IPS-18a (cell line): ENCODE results near the gene CHGA.

Source experiments
- H3K27ac ChIP-seq: one replicate; pipeline ENCODE4 v1.5.1; 2013; ENCODE audit warnings: low read length
- H3K27me3 ChIP-seq: one replicate; pipeline ENCODE4 v1.6.1; 2013; ENCODE audit warnings: mild to moderate bottlenecking, low read length; ENCODE audit not compliant: control insufficient read depth, insufficient read depth
- H3K36me3 ChIP-seq: one replicate; pipeline ENCODE4 v1.6.1; 2013; ENCODE audit warnings: low read depth, low read length; ENCODE audit not compliant: control insufficient read depth
- H3K4me1 ChIP-seq: one replicate; pipeline ENCODE4 v1.6.1; 2013; ENCODE audit warnings: low read depth, low read length; ENCODE audit not compliant: control insufficient read depth
- H3K4me3 ChIP-seq: one replicate; pipeline ENCODE4 v1.5.1; 2013; ENCODE audit warnings: low read length
- H3K9ac ChIP-seq: one replicate; pipeline ENCODE4 v1.6.1; 2013; ENCODE audit warnings: mild to moderate bottlenecking, low read length, moderate library complexity
- H3K9me3 ChIP-seq: one replicate; pipeline ENCODE4 v1.6.1; 2013; ENCODE audit warnings: low read depth, low read length; ENCODE audit not compliant: control insufficient read depth

The CHGA gene

DNA sequence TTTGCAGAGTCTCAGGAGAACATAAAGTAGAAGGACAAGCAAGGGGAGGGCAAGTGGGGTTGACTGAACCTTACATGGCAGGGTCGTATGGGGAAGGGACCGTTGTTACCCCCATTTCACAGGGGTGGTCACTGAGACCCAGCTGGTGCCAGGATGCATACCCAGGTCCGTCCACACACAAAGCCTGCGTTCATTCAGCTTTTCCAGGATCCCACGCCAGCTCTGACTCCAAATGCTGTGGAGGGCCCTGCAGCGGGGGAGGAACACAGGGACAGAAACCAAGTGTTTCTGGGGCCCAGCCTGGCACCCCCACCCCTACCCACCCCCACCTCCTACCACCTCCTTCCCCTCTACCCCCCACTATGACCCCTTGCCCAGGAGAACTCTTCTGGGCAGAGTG is 16.5 kb upstream of the CHGA start:
- no peak overlapping the region for H3K4me3 ChIP-seq
- peaks cover 17% of the 10 kb centered on the region for H3K27me3 ChIP-seq
- H3K9ac ChIP-seq, result no peak overlapping the region
- H3K27ac ChIP-seq, result no peak overlapping the region
- no peaks in the 10 kb centered on the region for H3K4me1 ChIP-seq
- no peaks in the 10 kb centered on the region for H3K36me3 ChIP-seq
- no peaks in the 10 kb centered on the region for H3K9me3 ChIP-seq

DNA sequence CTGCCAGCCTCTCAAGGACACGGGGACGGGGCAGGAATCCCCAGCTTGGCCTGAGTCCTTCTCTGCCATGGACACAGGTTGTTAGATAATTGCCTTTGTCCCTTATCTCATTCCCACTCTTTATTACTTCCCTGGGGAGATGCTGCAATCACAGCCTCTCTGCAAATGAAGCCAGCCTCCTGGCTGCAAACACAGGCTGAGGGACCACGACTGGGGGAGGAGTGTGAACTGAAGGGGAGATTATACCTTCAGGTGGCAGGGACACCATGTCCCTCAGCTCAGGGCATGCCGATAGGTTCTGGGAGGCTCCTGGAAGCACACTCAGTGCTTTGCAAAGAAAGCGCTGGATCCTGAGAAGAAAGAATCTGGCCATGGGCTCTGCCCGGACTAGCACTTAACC is 16.1 kb upstream of the CHGA start:
- no peak overlapping the region for H3K9ac ChIP-seq
- no peak overlapping the region for H3K4me3 ChIP-seq
- H3K4me1 ChIP-seq, result no peaks in the 10 kb centered on the region
- H3K27me3 ChIP-seq, result peaks cover 17% of the 10 kb centered on the region
- H3K9me3 ChIP-seq, result no peaks in the 10 kb centered on the region
- no peaks in the 10 kb centered on the region for H3K36me3 ChIP-seq
- no peak overlapping the region for H3K27ac ChIP-seq

DNA sequence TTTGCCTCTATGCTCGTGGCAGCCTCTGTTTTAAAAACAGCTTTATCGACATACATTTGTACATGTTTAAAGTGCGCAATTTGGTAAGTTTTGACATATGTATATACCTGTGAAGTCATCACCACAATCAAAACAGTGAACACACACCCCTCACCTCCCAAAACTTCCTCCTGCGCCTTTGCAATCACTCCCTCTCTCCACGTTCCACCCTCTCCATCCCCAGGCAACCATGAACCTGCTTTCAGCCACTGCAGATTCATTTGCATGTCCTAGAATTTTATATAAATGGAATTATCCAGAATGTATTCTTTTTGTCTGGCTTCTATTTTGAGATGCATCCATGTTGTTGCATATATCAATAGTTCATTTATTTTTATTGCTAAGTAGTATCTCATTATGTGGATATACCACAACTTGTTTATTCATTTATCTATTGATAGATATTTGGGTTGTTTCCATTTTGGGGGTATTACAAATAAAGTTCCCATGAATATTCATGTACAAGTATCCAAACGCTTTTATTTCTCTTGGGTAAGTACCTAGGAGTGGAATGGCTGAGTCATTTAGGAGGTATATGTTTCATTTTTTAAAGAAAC is 15.5 kb upstream of the CHGA start:
- Histone ChIP-seq H3K9ac (no peak overlapping the region), H3K4me3 (no peak overlapping the region), H3K9me3 (no peaks in the 10 kb centered on the region), H3K4me1 (no peaks in the 10 kb centered on the region), H3K36me3 (no peaks in the 10 kb centered on the region), H3K27me3 (peaks cover 11% of the 10 kb centered on the region), H3K27ac (no peak overlapping the region)

GRCh38 chr14:92914087-92914656 is 8.8 kb upstream of the CHGA start:
- H3K9me3 ChIP-seq, result no peaks in the 10 kb centered on the region
- no peak overlapping the region for H3K27ac ChIP-seq
- H3K4me3 ChIP-seq, result no peak overlapping the region
- H3K36me3 ChIP-seq, result no peaks in the 10 kb centered on the region
- H3K27me3 ChIP-seq, result no peaks in the 10 kb centered on the region
- H3K4me1 ChIP-seq, result no peaks in the 10 kb centered on the region
- H3K9ac ChIP-seq, result no peak overlapping the region

DNA sequence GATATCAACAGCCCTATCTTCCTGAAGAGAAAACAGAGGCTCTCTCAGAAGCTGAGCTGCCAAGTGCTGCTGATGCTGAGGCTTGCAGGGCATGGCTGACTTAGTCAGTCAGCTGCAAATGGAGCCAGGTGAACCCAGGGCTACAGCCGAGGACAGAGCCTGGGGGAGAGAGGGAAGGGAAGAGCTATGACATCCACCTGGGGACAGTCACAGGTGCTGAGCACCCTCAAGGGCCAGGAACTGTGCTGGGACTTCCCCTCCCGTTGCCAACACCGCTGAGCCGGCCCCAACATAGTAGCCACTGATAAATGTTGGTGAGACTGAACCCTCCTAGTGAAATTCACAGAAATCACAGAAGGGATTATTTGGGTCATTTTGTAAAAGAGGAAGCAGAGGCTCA is 6.7 kb upstream of the CHGA start:
- Histone ChIP-seq H3K4me1 (no peaks in the 10 kb centered on the region), H3K4me3 (no peak overlapping the region), H3K36me3 (no peaks in the 10 kb centered on the region), H3K9ac (no peak overlapping the region), H3K27ac (no peak overlapping the region), H3K27me3 (peaks cover 6% of the 10 kb centered on the region), H3K9me3 (no peaks in the 10 kb centered on the region)

- no peaks in the 10 kb centered on the region for H3K4me1 ChIP-seq
- H3K9me3 ChIP-seq, result no peaks in the 10 kb centered on the region
- no peak overlapping the region for H3K27ac ChIP-seq
- no peaks in the 10 kb centered on the region for H3K36me3 ChIP-seq
- no peak overlapping the region for H3K4me3 ChIP-seq
- H3K27me3 ChIP-seq, result peaks cover 15% of the 10 kb centered on the region
- H3K9ac ChIP-seq, result no peak overlapping the region
Observed at GRCh38 chr14:92917041-92917940, 5.7 kb upstream of the CHGA start.

DNA sequence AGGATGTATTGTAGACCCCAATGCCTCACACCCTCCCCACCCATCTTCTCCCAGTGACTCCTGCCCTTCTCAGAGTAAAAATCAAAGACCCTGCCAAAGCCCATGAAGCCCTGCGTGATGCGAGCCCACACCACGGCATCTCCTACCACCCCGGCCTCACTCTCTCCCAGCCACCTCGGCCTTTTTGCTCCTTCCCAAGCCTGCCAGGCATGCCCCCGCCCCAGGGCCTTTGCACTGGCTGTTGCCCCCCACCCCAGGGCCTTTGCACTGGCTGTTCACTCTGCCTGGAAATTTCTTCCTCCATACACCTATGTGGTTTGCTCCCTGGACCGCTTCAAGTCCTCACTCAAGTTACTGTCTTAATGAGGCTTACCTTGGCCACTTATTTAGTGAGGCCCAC is 5.0 kb upstream of the CHGA start:
- no peaks in the 10 kb centered on the region for H3K36me3 ChIP-seq
- H3K27me3 ChIP-seq, result peaks cover 19% of the 10 kb centered on the region
- no peaks in the 10 kb centered on the region for H3K9me3 ChIP-seq
- peaks cover 2% of the 10 kb centered on the region for H3K4me1 ChIP-seq
- no peak overlapping the region for H3K9ac ChIP-seq
- H3K4me3 ChIP-seq, result no peak overlapping the region
- no peak overlapping the region for H3K27ac ChIP-seq

DNA sequence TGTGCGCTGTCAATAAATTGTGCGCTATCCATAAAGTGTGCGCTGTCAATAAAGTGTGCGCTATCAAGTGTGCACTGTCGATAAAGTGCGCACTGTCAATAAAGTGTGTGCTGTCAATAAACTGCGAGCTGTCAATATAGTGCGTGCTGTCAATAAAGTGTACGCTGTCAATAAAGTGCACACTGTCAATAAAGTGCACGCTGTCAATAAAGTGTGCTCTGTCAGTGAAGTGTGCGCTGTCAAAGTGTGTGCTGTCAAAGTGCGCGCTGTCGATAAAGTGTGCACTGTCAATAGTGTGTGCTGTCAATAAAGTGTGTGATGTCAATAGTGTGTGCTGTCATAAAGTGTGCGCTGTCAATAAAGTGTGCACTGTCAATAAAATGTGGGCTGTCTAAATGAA is 2.9 kb upstream of the CHGA start:
- no peak overlapping the region for H3K27ac ChIP-seq
- H3K27me3 ChIP-seq, result peaks cover 23% of the 10 kb centered on the region

GRCh38 chr14:92922155-92922735 is 705 bp upstream of the CHGA start:
- peaks cover 23% of the 10 kb centered on the region for H3K27me3 ChIP-seq
- no peaks in the 10 kb centered on the region for H3K9me3 ChIP-seq
- peak overlapping the region; percentile 19 for H3K9ac ChIP-seq
- no peak overlapping the region for H3K27ac ChIP-seq
- no peaks in the 10 kb centered on the region for H3K36me3 ChIP-seq
- H3K4me1 ChIP-seq, result peaks cover 15% of the 10 kb centered on the region
- peak overlapping the region; percentile 66 for H3K4me3 ChIP-seq

More for the DNA sequence above, 2.9 kb upstream of the CHGA start:
- H3K4me1 ChIP-seq, result peaks cover 12% of the 10 kb centered on the region
- H3K4me3 ChIP-seq, result no peak overlapping the region
- no peaks in the 10 kb centered on the region for H3K36me3 ChIP-seq
- no peak overlapping the region for H3K9ac ChIP-seq
- H3K9me3 ChIP-seq, result no peaks in the 10 kb centered on the region

DNA sequence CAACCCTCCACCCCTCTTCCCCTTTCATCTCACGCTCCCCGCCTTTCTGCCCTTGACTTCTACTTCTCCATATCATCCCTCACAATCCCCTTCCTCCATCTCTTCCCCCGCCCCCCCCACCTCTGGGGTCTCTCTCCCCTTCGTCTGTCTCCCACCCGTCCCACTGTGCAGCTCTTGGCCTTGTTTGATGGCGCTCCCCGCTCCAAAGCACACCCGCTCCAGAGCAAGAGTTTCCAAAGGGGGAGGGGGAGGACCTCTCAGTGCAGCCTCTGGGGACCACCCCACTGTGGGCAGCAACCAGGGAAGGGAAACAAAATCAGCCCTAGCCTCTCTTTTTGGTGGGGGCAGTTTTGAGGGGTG is 774 bp downstream of the CHGA start:
- peaks cover 15% of the 10 kb centered on the region for H3K4me1 ChIP-seq

DNA sequence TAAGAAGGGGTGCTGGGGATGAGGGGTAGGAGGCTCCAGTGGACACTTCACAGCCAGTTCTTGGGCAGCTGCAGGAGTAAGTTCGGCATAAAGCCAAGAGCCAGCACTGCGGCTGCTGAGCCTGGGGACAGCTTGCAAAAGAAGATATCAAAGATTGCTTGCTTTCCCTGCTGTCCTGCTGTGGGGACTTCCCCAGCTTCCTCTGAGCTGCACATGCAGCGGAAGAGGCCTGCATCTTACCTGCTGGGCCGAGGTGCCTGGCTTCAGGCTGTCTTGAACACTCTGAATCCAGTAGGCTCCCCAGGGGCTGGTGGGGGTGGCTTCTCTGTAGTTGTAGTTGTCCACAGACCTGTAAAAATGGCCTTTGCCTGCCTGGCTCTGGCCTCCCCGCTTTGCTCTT is 1.3 kb downstream of the CHGA start:
- H3K4me3 ChIP-seq, result peak overlapping the region; percentile 66

More for the DNA sequence above, 774 bp downstream of the CHGA start:
- H3K27ac ChIP-seq, result no peak overlapping the region
- peaks cover 23% of the 10 kb centered on the region for H3K27me3 ChIP-seq
- peak overlapping the region; percentile 66 for H3K4me3 ChIP-seq
- H3K36me3 ChIP-seq, result peaks cover 5% of the 10 kb centered on the region
- peak overlapping the region; percentile 58 for H3K9ac ChIP-seq
- no peaks in the 10 kb centered on the region for H3K9me3 ChIP-seq

More for the DNA sequence above, 1.3 kb downstream of the CHGA start:
- Histone ChIP-seq H3K27ac (no peak overlapping the region), H3K36me3 (peaks cover 5% of the 10 kb centered on the region), H3K9ac (peak overlapping the region; percentile 58), H3K27me3 (peaks cover 23% of the 10 kb centered on the region), H3K9me3 (no peaks in the 10 kb centered on the region), H3K4me1 (peaks cover 15% of the 10 kb centered on the region)
